Measurements from ENCODE around the gene STAC3.

DNA sequence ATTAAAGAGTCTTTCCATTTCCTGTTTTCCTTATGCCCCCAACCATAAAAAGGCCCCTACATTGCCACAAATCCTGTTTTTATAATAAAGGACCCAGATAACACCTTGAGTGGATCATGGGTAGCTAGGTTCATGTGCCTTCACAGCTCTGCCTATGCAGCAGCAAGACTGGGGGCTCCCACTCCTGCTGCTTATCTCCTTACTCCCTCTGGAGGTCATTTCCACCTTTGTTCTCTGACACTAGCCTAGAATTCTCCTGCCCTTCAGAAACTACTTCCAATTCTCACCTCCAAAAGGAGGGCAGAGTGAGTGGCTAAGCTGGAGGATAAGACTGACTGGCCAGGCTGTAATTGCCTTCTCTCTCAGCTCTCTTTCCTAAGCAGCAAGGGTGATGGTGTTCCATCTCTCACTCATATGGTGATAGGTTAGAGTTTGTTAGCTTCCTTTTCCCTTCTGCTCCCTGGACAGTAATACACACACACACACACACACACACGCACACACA lies 20.0 kb upstream of the STAC3 start:
- no peak for TF ChIP-seq EZH2 (IDR thresholded peaks at IDR 0.05)
- TF ChIP-seq POLR2AphosphoS5 (IDR thresholded peaks at IDR 0.05; ENCODE audit: borderline replicate concordance, low read depth, low read length), result no peak

Data from SK-N-MC (cell line).